Suprapubic skin (tissue), 3 donors: ENCODE results near the gene TTC27.

Experiments
- EP300 ChIP-seq: sonication (generic); formaldehyde crosslinking; IDR thresholded peaks from one replicate; pipeline ENCODE4 v1.6.1; 2017; ENCODE audit warnings: antibody characterized with exemption
- TF ChIP-seq, protein P1 (sequence below), 2 donors: fragments of 200-600 bp in 1 of 2; fragments of 450-650 bp in 1 of 2; sonication (generic) in 1 of 2; IDR thresholded peaks; one replicate each; pipeline ENCODE4 v1.5.1; 2016 to 2019; ENCODE audit warnings: antibody characterized with exemption in 2 of 2, mild to moderate bottlenecking in 1 of 2, moderate library complexity in 1 of 2

- TF ChIP-seq, protein P1, sequence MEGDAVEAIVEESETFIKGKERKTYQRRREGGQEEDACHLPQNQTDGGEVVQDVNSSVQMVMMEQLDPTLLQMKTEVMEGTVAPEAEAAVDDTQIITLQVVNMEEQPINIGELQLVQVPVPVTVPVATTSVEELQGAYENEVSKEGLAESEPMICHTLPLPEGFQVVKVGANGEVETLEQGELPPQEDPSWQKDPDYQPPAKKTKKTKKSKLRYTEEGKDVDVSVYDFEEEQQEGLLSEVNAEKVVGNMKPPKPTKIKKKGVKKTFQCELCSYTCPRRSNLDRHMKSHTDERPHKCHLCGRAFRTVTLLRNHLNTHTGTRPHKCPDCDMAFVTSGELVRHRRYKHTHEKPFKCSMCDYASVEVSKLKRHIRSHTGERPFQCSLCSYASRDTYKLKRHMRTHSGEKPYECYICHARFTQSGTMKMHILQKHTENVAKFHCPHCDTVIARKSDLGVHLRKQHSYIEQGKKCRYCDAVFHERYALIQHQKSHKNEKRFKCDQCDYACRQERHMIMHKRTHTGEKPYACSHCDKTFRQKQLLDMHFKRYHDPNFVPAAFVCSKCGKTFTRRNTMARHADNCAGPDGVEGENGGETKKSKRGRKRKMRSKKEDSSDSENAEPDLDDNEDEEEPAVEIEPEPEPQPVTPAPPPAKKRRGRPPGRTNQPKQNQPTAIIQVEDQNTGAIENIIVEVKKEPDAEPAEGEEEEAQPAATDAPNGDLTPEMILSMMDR (IDR thresholded peaks at IDR 0.05): no peak
- no peak for TF ChIP-seq EP300
Measured at GRCh38 chr2:32627814-32628579, at the start of gene TTC27.
